Activated naive CD4-positive, alpha-beta T cell treated with Interleukin-2 at 50 U/mL for 16 hours (primary cell): ENCODE measurements around the gene SMPD3.

Experiments
- DNase-seq: peaks from one replicate; pipeline ENCODE4 v3.0.0-alpha.2; 2020

Gene SMPD3

GRCh38 chr16:68470461-68471150, 22.3 kb upstream of the SMPD3 start:
- peak; percentile 3 for DNase-seq

DNA sequence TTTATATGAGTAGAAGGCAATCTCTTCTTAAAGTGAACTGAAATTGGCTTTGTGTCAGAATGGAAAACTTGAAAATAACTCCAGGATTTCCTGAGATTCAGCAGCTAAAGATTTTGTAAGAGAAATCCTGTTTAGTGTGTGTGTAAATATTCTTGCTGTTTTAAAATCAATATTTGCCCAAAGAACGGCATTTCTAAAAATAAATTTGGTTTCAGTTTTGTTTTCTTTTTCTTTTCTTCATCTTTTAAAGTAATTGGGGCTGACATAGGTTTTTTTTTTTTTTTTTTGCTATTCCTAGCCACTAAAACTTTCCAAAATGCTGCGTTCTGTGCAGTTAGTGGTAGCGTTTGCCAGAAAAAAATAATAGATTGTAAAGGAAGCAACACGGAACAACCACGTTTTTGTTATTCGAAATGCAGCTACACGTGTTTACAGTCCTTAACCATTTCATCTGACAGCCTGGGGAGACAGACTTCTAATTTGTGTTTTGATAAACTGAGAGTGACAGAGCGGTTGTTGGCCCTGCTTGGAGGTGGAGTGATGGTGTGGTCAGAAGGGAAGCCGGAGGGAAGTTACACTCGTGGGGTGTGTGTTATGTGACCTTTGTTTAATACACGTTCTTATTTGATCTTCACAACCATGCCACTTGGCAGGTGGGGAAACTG, 21.6 kb upstream of the SMPD3 start:
- peak; percentile 4 for DNase-seq

- DNase-seq = no peak
Observed at GRCh38 chr16:68468842-68469241, 20.5 kb upstream of the SMPD3 start.

DNA sequence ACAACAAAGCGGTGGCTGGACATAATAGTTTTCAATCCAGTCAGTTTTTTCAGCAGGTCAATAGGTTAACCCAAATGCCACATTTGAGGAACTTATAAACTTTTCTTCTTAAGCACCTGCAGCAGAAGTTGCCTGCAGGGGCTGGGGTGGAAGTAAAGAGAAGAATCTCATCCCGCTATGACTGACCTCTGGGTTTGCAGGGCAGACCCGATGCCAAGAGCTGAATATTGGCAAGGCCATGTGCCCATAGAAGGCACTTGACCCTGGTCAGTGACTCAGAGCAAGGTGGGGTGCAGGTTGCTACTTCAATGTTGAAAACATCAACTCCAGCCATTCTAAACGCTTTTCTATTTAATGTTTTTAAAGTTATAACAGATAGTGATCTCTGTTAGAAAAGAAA, 17.9 kb upstream of the SMPD3 start:
- DNase-seq = no peak

GRCh38 chr16:68463904-68464303, 15.6 kb upstream of the SMPD3 start:
- no peak for DNase-seq

DNA sequence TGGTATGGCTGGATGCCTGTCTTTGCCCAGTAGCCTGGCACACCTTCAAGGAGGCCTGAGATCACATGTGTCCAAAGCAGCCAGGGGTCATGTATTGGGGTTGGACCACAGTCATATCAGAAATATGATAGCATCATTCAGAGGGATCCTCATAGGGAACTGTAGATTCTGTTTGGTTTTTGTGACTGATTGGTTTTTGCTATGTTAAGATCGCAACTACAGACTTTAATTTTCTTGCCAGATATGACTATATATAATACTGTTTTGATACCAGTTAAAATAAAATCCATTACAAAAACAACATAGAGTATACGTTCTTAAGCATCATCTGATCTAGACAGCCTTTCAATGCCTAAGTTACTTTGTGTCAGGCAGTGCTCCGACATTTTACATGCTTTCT, 11.8 kb upstream of the SMPD3 start:
- DNase-seq = no peak

DNA sequence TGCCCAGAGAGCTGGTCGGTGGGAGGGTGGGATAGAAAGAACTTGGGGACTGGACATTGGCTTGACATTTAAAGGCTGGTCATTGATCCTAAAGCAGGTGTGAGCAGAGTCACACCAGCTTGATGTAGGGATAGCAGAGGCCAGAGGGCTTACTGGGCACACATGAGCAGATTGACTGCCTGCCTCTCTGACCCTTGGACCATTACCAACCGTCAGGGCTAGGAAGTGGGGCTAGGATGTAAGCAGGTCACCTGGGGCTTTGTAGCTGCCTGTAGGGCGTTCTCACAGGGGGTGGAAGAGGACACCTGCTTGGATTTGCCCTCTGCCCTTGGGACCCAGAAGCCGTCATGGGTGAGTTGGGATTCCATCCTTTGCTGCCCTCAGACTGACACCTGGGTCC, 11.1 kb upstream of the SMPD3 start:
- DNase-seq = no peak

GRCh38 chr16:68458551-68458950, 10.2 kb upstream of the SMPD3 start:
- DNase-seq = no peak

DNA sequence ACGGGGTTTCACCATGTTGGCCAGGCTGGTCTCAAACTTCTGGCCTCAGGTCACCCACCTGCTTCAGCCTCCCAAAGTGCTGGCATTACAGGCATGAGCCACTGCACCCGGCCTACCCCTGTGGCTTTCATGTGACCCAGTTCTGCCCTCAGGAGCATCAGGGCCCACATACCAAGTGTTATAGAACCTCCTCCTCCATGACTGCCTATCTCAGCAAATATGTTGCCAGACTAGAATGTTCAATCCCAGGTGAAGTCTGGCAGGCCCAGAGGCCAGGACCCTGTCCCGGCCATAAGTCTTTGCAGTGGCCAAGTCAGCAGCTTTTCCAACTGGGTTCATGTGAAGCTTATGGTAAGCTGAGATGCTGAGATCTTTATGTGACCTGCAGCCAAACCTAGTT, 9.8 kb upstream of the SMPD3 start:
- no peak for DNase-seq

DNA sequence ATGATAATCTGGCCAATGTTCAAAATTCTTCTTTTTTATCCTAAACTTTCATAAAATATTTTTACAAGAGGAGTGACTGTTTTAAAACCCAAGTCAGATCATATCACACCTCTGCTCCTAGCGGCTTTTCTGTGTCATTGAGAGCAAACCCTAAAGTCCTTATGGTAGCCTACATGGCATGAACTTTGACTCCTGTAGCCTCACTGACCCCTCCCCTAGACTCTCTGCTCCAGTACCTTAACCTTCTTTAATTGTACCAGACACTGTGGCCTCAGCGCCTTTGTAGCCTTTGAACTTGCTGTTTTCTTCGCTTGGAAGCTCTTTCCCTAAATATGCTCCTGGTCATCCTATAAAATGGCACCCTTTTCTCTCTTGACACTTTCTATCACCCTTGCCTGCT, 7.3 kb upstream of the SMPD3 start:
- DNase-seq = no peak

- DNase-seq = no peak
Observed at GRCh38 chr16:68454920-68455435, 6.7 kb upstream of the SMPD3 start.

- no peak for DNase-seq
Observed at GRCh38 chr16:68453816-68454215, 5.5 kb upstream of the SMPD3 start.

DNA sequence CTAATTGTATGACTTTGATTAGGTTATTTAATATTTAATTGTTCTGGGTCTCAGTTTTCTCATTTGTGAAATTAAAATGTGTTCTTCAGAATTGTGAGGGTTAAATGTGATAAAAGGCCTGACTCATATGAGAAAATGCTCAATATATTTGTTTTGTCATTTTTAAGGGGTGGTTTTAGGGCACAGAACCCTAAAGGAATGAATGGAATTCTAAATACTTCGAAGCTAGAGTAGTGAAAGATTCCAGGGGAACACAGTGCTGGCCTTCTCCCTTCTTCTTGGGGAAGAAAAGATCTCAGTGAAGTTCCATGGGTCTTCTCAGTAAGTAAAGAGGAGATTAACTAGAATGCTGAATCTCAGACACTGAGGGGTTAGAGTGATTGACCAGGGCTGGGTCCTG, 3.9 kb upstream of the SMPD3 start:
- DNase-seq = no peak

DNA sequence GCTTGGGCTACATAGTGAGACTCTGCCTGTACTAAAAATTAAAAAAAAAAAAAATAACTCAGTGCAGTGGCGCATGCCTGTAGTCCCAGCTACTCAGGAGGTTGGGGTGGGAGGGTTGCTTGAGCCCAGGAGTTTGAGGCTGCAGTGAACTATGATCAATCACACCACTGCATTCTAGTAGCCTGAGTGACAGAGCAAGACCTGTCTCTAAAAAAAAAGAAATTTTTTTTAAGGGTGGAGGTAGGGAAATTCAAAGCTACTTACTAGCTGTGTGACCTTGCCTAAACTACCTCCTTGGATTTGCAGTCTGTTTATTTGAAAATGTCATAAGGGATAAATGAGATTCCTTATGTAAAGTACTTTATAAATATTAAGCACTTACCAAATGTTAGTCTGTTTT, 3.4 kb upstream of the SMPD3 start:
- no peak for DNase-seq

DNA sequence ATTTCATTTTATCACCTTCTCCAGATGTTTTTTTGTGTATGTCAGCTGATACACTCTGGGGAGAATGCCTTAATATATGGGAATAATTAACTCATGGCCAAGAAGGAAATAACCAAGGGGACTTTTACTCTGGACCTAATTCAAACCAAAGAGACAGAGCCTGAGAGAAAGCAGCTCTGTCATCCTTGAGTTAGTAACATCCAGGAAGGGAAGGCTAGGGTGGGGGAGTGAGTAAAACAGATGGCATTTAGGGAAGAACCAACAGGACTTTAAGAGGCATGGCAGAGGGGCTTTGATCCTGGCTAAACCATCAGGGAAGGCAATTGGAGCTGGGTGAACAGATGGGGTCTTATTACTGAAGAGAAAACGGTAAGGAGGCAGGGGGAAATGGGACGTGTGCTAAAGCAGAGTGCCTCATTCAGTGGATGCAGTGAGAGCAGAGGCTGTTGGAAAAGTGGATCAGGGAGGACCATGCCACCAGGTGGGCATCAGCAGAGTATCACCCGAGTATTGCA, 2.5 kb upstream of the SMPD3 start:
- DNase-seq = no peak

- no peak for DNase-seq
Observed at GRCh38 chr16:68447653-68448359, 502 bp downstream of the SMPD3 start.

- DNase-seq = no peak
Observed at GRCh38 chr16:68446681-68447652, 1.3 kb downstream of the SMPD3 start.

GRCh38 chr16:68445458-68445857, 2.9 kb downstream of the SMPD3 start:
- DNase-seq = no peak

DNA sequence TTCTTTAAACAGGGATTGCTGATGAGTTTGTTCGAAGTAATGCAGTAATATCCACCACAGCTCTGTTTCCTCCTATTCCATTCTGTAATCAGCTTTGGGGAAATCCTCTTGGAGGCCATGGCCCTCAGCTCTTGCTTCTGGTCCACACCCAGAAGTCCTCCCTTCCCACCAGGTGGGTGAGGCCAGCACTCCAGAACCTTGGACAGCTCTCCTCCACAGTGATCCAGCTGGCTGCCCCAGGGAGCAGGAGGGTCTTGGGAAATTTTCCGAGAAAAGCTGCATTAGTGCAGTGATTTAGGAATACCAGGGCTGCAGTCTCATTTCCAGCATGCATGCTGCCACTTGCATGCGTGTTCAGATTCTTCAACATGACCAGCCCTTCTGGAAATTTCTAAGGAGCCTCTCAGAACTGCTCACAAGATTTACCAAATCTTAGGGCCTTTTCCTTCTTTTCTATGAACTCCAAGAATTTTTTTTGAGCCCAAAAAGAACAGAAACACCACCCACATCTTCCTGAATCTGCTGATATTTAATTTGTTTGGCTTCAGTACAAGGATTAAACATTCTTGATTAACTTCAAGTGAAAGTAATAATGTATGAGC, 4.2 kb downstream of the SMPD3 start:
- peak; percentile 9 for DNase-seq

GRCh38 chr16:68436581-68436980, 11.7 kb downstream of the SMPD3 start:
- DNase-seq = no peak

DNA sequence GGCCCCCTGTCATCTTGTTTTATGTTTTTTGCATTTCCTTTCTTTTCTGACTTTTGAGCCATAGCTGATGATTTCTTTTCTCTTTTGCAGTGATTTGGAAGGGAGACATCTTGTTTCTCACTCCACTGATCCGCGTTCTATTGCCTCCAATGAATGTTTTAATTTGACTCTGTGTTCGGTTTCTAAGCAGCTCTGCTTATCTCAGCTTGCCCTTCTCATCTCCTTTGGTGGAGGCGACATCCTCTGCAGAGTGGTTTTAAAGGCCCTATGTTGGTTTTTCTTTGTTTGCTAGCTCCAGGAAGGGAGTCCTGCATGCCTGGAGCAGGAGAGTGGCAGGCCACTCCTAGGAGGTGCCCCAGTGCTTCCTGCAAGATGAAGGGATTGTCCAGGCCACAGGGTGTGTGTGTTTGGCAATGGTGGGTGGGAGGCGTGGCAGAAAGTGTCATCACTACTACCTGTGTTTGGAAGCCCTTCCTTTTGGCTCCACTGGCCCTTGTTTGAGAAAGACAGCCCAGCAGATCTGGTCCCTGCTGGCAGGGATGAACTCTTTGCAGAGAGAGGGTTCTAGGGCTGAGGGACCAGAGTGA, 13.6 kb downstream of the SMPD3 start:
- DNase-seq = no peak

GRCh38 chr16:68433316-68433715, 15.0 kb downstream of the SMPD3 start:
- no peak for DNase-seq
